HUES6 (cell line): ENCODE results near the gene CAPS2.

ENCODE experiments used
- H3K27ac ChIP-seq: 2 replicates; pipeline ENCODE4 v1.7.0; 2013; ENCODE audit warnings: low read depth, mild to moderate bottlenecking, low read length, inconsistent platforms
- H3K27me3 ChIP-seq: 2 replicates; pipeline ENCODE4 v1.6.1; 2013; ENCODE audit warnings: low read length; ENCODE audit not compliant: control insufficient read depth, insufficient read depth
- H3K36me3 ChIP-seq: 2 replicates; pipeline ENCODE4 v1.6.1; 2013; ENCODE audit warnings: low read length; ENCODE audit not compliant: control insufficient read depth, insufficient read depth
- H3K4me1 ChIP-seq: 2 replicates; pipeline ENCODE4 v1.6.1; 2013; ENCODE audit warnings: low read length; ENCODE audit not compliant: control insufficient read depth, insufficient read depth
- H3K4me3 ChIP-seq: 2 replicates; pipeline ENCODE4 v1.5.1; 2013; ENCODE audit warnings: low read depth, low read length
- H3K9ac ChIP-seq: one replicate; pipeline ENCODE4 v1.6.1; 2013; ENCODE audit warnings: mild to moderate bottlenecking, low read length
- H3K9me3 ChIP-seq: 2 replicates; pipeline ENCODE4 v1.6.1; 2013; ENCODE audit warnings: low read depth, low read length; ENCODE audit not compliant: control insufficient read depth, insufficient read depth

Gene CAPS2

DNA sequence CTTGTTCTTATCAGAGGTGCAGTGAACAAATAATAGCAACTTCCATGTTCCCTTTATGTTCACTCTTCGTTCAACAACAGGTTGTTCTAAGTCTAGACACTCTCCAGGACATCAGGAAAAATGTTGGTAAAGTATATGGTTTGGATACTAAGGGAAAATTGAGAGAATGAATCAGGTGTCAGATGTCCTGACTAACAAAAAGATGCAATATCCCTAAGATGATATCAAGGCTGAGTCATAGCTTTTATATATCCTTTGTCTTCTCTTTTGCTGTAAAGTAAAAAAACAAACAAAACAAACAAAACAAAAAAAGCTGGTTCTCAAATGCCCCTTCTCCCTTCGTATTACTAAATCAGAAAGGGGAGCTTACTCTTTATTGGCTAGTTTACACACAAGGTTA is 15.4 kb upstream of the CAPS2 start:
- no peaks in the 10 kb centered on the region for H3K9me3 ChIP-seq
- no peaks in the 10 kb centered on the region for H3K27me3 ChIP-seq
- H3K9ac ChIP-seq, result no peak overlapping the region
- no peaks in the 10 kb centered on the region for H3K36me3 ChIP-seq
- H3K4me3 ChIP-seq, result no peak overlapping the region
- no peaks in the 10 kb centered on the region for H3K4me1 ChIP-seq
- H3K27ac ChIP-seq, result no peak overlapping the region

DNA sequence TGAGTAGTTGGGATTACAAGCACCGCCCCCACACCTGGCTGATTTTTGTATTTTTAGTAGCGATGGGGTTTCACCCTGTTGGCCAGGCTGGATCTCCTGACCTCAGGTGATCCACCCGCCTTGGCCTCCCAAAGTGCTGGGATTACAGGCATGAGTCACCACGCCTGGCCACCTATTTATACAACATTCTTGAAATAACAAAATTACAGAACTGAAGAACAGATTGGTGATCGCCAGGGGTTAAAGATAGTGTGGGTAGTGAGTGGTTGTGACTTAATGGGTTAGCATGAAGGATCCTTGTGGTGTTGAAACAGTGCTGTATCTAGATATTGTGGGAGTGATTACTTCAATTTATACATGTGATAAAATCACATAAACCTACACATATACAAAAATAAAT is 11.7 kb upstream of the CAPS2 start:
- Histone ChIP-seq H3K27me3 (no peaks in the 10 kb centered on the region), H3K27ac (no peak overlapping the region), H3K4me1 (no peaks in the 10 kb centered on the region), H3K9me3 (no peaks in the 10 kb centered on the region), H3K36me3 (no peaks in the 10 kb centered on the region), H3K9ac (no peak overlapping the region), H3K4me3 (no peak overlapping the region)

DNA sequence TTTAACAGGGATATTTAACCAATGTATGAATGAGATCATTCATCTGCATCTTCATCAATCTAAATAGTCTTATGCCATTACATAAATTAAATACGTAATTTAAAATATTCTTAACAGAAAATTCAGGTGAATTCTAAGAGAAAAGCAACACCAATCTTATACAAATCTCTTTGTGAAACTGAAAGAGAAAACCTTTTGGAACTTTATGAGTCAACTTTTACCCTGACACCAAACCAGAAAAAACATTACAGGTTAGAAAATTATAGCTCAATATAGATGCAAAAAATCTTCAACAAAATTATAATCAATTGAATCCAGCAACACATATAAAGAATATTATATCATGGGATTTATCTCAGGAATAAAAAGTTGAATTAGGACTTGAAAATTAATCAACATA is 7.8 kb upstream of the CAPS2 start:
- Histone ChIP-seq H3K4me3 (no peak overlapping the region), H3K27me3 (no peaks in the 10 kb centered on the region), H3K27ac (no peak overlapping the region), H3K9ac (no peak overlapping the region), H3K4me1 (peaks cover 7% of the 10 kb centered on the region; the same call in 1 of the 2 replicates), H3K9me3 (no peaks in the 10 kb centered on the region), H3K36me3 (no peaks in the 10 kb centered on the region)

DNA sequence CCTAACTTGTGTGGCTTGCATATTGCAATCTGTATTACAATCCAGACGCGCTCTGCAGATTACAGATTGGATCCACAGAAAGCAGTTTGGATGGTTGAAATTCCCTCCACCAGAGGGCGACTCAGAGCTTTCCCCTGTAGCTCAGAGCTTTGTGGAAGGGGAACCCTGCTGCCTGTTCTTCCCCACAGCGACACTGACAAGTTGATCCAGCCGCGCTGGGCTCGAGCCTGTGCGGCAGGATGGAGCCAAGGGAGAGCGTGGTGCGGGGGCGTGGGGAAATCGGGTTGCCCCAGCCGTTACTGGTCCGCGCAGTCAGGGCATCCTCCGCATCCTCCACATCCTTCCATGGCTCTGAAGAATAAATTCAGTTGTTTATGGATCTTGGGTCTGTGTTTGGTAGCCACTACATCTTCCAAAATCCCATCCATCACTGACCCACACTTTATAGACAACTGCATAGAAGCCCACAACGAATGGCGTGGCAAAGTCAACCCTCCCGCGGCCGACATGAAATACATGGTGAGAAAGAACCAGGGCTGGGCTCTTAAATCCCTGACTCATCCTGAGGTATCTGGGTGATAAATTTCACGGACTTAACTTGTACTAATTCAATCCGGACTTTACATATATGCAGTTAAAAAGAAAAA is 4.4 kb upstream of the CAPS2 start, which contains the start of gene GLIPR1L1:
Gene GLIPR1L1, plus strand, starts transcription at position 287 of the 647 bp plus-strand sequence. Its CDS starts 59 bp downstream, at position 346.
- Histone ChIP-seq H3K9me3 (no peaks in the 10 kb centered on the region), H3K36me3 (no peaks in the 10 kb centered on the region), H3K27ac (no peak within 1 kb of the TSS), H3K4me3 (peak within 1 kb of the TSS; percentile 68), H3K9ac (peak within 1 kb of the TSS; percentile 3), H3K27me3 (no peaks in the 10 kb centered on the region), H3K4me1 (peaks cover 9% of the 10 kb centered on the region; the same call in 1 of the 2 replicates)

DNA sequence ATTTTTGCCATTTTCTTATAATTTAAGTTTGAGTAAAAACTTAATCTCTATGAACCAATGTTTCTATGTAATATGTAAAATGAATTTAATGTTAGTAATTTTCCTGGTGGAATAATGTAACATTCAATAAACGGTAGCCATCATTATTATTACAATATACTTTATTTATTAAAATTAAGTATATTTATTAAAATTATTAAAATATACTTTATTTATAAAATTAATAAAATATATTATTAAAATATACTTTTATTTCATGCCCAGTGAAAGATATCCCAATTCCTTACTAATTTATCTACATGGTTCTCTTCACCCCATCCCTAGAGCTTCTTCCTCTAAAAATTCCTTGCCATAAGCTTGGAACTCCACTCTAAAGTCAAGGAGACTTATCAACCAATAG is 2.5 kb downstream of the CAPS2 start:
- Histone ChIP-seq H3K9ac (no peak overlapping the region), H3K27me3 (no peaks in the 10 kb centered on the region), H3K36me3 (no peaks in the 10 kb centered on the region)

DNA sequence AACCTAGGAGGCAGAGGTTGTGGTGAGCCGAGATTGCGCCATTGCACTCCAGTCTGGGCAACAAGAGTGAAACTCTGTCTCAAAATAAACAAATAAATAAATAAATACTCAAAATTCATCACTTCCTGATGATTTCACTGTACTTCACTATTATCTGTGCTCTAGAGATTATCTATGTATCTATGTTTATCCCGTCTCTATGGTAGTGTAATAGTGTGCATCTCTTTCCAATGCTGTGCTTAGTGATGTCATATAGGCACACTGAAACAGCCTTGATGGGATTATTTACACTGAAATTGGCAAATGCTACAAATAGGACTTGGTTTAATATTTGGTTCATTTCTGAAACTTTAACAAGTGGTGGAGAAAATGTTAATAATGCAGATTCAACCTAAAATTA is 6.5 kb downstream of the CAPS2 start:
- Histone ChIP-seq H3K9me3 (no peaks in the 10 kb centered on the region), H3K4me1 (no peaks in the 10 kb centered on the region), H3K27me3 (no peaks in the 10 kb centered on the region), H3K4me3 (no peak overlapping the region), H3K9ac (no peak overlapping the region), H3K27ac (no peak overlapping the region), H3K36me3 (no peaks in the 10 kb centered on the region)

More for the DNA sequence above, 2.5 kb downstream of the CAPS2 start:
- Histone ChIP-seq H3K4me1 (peaks cover 3% of the 10 kb centered on the region; the same call in 1 of the 2 replicates), H3K27ac (no peak overlapping the region), H3K9me3 (no peaks in the 10 kb centered on the region), H3K4me3 (no peak overlapping the region)

DNA sequence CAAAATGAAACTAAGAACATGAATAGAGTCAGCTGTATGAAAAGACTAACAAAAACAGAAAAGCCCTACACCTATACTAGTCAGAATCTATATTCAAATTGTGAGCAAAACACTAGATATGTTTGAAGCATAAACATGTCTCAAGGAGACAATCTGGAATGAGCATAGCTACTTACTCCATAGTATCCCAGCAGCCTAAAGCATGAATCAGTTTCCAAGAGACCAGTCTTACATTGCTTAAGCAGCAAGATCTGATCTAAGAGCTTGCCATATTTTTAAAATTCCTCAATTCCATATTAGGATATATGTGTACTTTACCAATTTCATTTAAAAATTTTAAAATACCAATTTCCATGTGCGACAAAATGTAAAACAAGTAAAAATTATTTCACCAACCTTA is 7.7 kb downstream of the CAPS2 start:
- Histone ChIP-seq H3K27ac (no peak overlapping the region), H3K9ac (no peak overlapping the region), H3K27me3 (no peaks in the 10 kb centered on the region), H3K4me3 (no peak overlapping the region), H3K9me3 (no peaks in the 10 kb centered on the region), H3K36me3 (no peaks in the 10 kb centered on the region), H3K4me1 (no peaks in the 10 kb centered on the region)

DNA sequence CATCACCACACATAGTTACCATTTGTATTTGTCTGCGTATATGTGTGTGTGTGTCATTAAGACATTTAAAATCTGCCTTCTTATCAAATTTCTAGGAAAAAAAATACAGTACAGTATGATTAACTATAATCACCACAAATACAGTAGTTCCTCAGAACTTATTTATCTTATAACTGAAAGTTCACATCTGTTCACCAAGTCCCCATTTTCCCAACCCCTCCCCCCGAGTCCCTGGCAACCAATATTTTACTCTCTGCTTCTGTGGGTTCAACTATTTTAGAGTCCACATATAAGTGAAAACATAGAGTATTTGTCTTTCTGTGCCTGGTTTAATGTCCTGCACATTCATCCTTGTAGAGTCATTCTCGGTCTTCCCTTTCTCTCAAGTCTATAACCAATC is 12.3 kb downstream of the CAPS2 start:
- Histone ChIP-seq H3K9me3 (no peaks in the 10 kb centered on the region), H3K4me1 (peaks cover 4% of the 10 kb centered on the region; the same call in 1 of the 2 replicates), H3K27me3 (no peaks in the 10 kb centered on the region), H3K4me3 (no peak overlapping the region), H3K27ac (no peak overlapping the region), H3K36me3 (no peaks in the 10 kb centered on the region), H3K9ac (no peak overlapping the region)

DNA sequence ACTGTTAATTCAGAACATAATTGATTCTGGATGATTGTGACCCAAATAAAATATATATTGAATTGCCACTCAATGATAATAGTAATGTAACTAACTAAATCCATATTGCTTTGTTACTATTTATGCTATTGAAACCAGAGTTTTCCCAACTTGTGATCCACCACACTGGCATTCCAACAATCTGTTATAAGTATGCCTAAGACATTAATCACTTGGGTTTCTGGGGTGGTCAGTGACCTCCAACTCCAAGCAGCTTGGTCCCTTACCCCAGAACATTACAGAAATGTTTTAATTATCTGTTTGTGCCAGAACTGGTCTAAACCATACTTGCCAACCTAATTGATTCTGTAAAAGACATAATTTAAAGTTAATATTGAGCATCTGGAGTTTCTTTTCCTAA is 14.6 kb downstream of the CAPS2 start:
- Histone ChIP-seq H3K9me3 (no peaks in the 10 kb centered on the region), H3K27me3 (no peaks in the 10 kb centered on the region), H3K27ac (no peak overlapping the region), H3K36me3 (no peaks in the 10 kb centered on the region), H3K9ac (no peak overlapping the region), H3K4me1 (peaks cover 4% of the 10 kb centered on the region; the same call in 1 of the 2 replicates), H3K4me3 (no peak overlapping the region)

DNA sequence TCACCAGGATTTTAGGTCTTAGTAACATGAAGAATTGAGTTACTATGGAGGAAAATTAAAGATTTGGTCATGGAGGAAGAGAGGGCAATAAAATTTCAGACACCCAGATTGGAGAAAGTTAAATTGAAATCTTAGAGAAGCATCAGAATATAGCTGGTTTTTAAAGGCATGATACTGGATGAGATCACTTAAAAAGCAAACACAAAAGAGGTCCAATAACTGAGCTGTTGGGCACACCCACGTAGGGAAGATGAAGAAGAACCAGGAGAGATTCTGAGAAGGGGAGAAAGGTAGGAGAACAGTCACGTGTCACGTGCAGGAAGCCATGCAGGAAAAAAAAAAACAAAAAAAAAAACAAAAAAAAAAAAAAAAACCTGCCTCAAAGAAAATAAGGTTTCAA is 18.8 kb downstream of the CAPS2 start:
- Histone ChIP-seq H3K4me1 (peaks cover 4% of the 10 kb centered on the region; the same call in 1 of the 2 replicates), H3K9ac (no peak overlapping the region), H3K9me3 (no peaks in the 10 kb centered on the region), H3K27me3 (no peaks in the 10 kb centered on the region), H3K27ac (no peak overlapping the region), H3K36me3 (no peaks in the 10 kb centered on the region), H3K4me3 (no peak overlapping the region)

DNA sequence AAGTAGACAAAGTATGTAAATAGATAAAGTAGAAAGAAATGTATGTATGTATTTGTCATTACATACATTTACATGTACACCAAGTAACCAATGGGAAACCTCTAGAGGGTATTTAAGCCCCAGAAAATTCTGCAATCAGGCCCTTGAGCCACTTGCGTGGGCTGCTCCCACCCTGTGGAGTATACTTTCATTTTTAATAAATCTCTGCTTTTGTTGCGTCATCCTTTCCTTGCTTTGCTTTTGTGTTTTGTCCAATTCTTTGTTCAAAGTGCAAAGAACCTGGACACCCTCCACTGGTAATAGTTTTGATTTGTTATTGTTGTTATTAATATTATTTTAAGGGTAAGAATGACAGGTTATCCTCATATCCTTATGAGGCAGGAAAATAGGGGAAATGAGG is 21.8 kb downstream of the CAPS2 start:
- Histone ChIP-seq H3K4me3 (no peak overlapping the region), H3K9ac (no peak overlapping the region), H3K27me3 (no peaks in the 10 kb centered on the region), H3K27ac (no peak overlapping the region), H3K36me3 (no peaks in the 10 kb centered on the region), H3K9me3 (no peaks in the 10 kb centered on the region), H3K4me1 (no peaks in the 10 kb centered on the region)
